ENCODE data around the gene FAIM2. TPM values are rescaled to one million over a fixed set of nuclear protein-coding genes. Genes with fewer than 3 reads are reported as not detected.

FAIM2 gene
- total RNA-seq, 1 experiment from 2014 or later: 0.22 TPM

- H3K27me3 Mint-ChIP-seq (ENCODE audit: low read depth): peaks cover 7% of the 10 kb centered on the region; the same call in 1 of the 2 replicates
- no peak overlapping the region for H3K4me3 Mint-ChIP-seq
- ChIA-PET CTCF (interaction anchor here (1.0 to 2.2 kb wide), 5 partner anchors 18 to 178 kb away, joined by 3 to 11 read pairs (median 4); no protein-coding TSS in a partner anchor), POLR2A (interaction anchor here (1.0 kb wide), 1 partner anchor 68 kb away, joined by 3 read pairs; no protein-coding TSS in a partner anchor)
- TF ChIP-seq ETV6 (CRISPR knock-in tag; IDR thresholded peaks at IDR 0.05) (no peak), TCF7 (CRISPR knock-in tag; IDR thresholded peaks at IDR 0.05; ENCODE audit: low read depth) (no peak), SMAD4 (CRISPR knock-in tag; IDR thresholded peaks at IDR 0.05) (no peak)
- DNase-seq (ENCODE audit: low spot score): no peak
- H3K4me1 Mint-ChIP-seq: peaks cover 14% of the 10 kb centered on the region
- ATAC-seq: no peak
- no peak overlapping the region for H3K27ac Mint-ChIP-seq
- H3K36me3 Mint-ChIP-seq: no peaks in the 10 kb centered on the region
- H3K9me3 Mint-ChIP-seq: no peaks in the 10 kb centered on the region
Measured at GRCh38 chr12:49892084-49892731, 11.5 kb downstream of the FAIM2 start.

DNA sequence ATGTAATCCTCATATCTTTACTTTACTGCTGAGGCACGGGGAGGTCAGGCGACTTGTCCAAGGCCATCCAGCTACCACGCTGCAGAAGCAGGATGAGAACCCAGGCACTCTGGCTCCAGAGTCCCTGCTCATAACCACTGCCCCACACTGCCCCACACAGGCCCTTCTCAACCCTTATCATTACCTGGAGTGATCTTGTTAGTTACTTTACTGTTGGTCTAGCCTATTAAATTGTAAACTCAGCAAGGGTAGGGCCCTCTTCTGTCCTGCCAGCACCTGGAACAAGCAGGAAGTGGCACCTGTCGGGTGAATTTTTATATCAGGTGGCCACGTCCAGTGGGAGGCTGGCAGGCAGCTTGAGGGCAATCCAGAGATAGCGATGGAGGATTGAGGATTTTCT, 12.2 kb downstream of the FAIM2 start:
- ATAC-seq: no peak
- TF ChIP-seq ZNF532 (CRISPR knock-in tag; IDR thresholded peaks at IDR 0.05; ENCODE audit: borderline replicate concordance): no peak
- TF ChIP-seq FOXK1 (CRISPR knock-in tag; IDR thresholded peaks at IDR 0.05): no peak
- TF ChIP-seq ZNF232 (CRISPR knock-in tag; IDR thresholded peaks at IDR 0.05): no peak
- TF ChIP-seq AR (CRISPR knock-in tag; IDR thresholded peaks at IDR 0.05): no peak
- no peak for TF ChIP-seq CBFB (CRISPR knock-in tag; IDR thresholded peaks at IDR 0.05; ENCODE audit: low read depth)
- TF ChIP-seq ZNF416 (CRISPR knock-in tag; IDR thresholded peaks at IDR 0.05): no peak
- no peak for TF ChIP-seq AFF4 (CRISPR knock-in tag; IDR thresholded peaks at IDR 0.05; ENCODE audit: borderline replicate concordance)
- H3K9me3 Mint-ChIP-seq: no peaks in the 10 kb centered on the region
- ChIA-PET CTCF (interaction anchor here (1.1 to 2.2 kb wide), 4 partner anchors 24 to 179 kb away, joined by 3 to 11 read pairs (median 5); no protein-coding TSS in a partner anchor), POLR2A (interaction anchor here (1.0 kb wide), 1 partner anchor 68 kb away, joined by 3 read pairs; no protein-coding TSS in a partner anchor)
- H3K27me3 Mint-ChIP-seq (ENCODE audit: low read depth): peaks cover 7% of the 10 kb centered on the region; the same call in 1 of the 2 replicates
- no peaks in the 10 kb centered on the region for H3K36me3 Mint-ChIP-seq
- no peak overlapping the region for H3K27ac Mint-ChIP-seq
- H3K4me1 Mint-ChIP-seq: peaks cover 19% of the 10 kb centered on the region
- no peak overlapping the region for H3K4me3 Mint-ChIP-seq
- no peak for DNase-seq (ENCODE audit: low spot score)
